Smooth muscle cell (in vitro differentiated cells): ENCODE data around the gene MAJIN. TPM values are rescaled to one million over a fixed set of nuclear protein-coding genes. Genes with fewer than 3 reads are reported as not detected.

Experiments used
- DNase-seq: peaks from one replicate; lab custom pipeline; 2025; ENCODE audit not compliant: unreplicated experiment; lab: John Stamatoyannopoulos, UW
- H2AFZ ChIP-seq: fragments of 200-600 bp; sonication (generic); 2 replicates; pipeline ENCODE4 v1.6.0; 2016; ENCODE audit warnings: antibody characterized with exemption, low read depth, mild to moderate bottlenecking
- H3F3A ChIP-seq: fragments of 200-600 bp; sonication (generic); 2 replicates; pipeline ENCODE4 v1.6.0; 2017; ENCODE audit warnings: antibody characterized with exemption, low read depth
- H3K27ac ChIP-seq: fragments of 200-600 bp; sonication (generic); 2 replicates; pipeline ENCODE4 v1.5.1; 2016; ENCODE audit warnings: low read depth, mild to moderate bottlenecking
- H3K27me3 ChIP-seq: fragments of 200-600 bp; sonication (generic); 2 replicates; pipeline ENCODE4 v1.6.1; 2016; ENCODE audit warnings: low read depth, mild to moderate bottlenecking
- H3K36me3 ChIP-seq: fragments of 200-600 bp; sonication (generic); 2 replicates; pipeline ENCODE4 v1.5.1; 2016; ENCODE audit warnings: low read depth
- H3K4me1 ChIP-seq: fragments of 200-600 bp; sonication (generic); 2 replicates; pipeline ENCODE4 v1.5.1; 2016; ENCODE audit warnings: low read depth
- H3K4me2 ChIP-seq: fragments of 200-600 bp; sonication (generic); 2 replicates; pipeline ENCODE4 v1.6.0; 2016; ENCODE audit warnings: mild to moderate bottlenecking
- H3K4me3 ChIP-seq: fragments of 200-600 bp; sonication (generic); 2 replicates; pipeline ENCODE4 v1.5.1; 2016; ENCODE audit warnings: mild to moderate bottlenecking
- H3K79me2 ChIP-seq: fragments of 200-600 bp; sonication (generic); 2 replicates; pipeline ENCODE4 v1.6.0; 2016; ENCODE audit warnings: low read depth, mild to moderate bottlenecking
- H3K9ac ChIP-seq: fragments of 200-600 bp; sonication (generic); 2 replicates; pipeline ENCODE4 v1.6.0; 2016; ENCODE audit warnings: low read depth
- H3K9me3 ChIP-seq: fragments of 200-600 bp; sonication (generic); replicated peaks from 2 replicates; pipeline ENCODE4 v1.5.1; 2016; ENCODE audit warnings: low read depth
- H4K20me1 ChIP-seq: fragments of 200-600 bp; sonication (generic); 2 replicates; pipeline ENCODE4 v1.6.0; 2016; ENCODE audit warnings: low read depth
- WGBS: methylation state at CpG from one replicate; pipeline ENCODE4 v1.1.7; 2016; ENCODE audit warnings: low lambda C conversion rate; 5-methylcytosine and 5-hydroxymethylcytosine counted together
- polyA plus RNA-seq: library from polyadenylated mRNA; unstranded; fragments of >200 nt; fragmentation: Nextera tagmentation; extraction: Ambion mirVana; gene quantifications from 2 replicates; pipeline ENCODE4 v1.2.1, GENCODE V29; 2016
- total RNA-seq: library from RNA; depleted of rRNA; stranded (reverse); fragments of >200 nt; gene quantifications from 2 replicates; pipeline ENCODE4 v1.2.3, GENCODE V29; 2014
- TF ChIP-seq, protein P1 (sequence below): fragments of 200-600 bp; sonication (generic); IDR thresholded peaks from 2 replicates; pipeline ENCODE4 v1.5.1; 2017; ENCODE audit warnings: borderline replicate concordance, mild to moderate bottlenecking, antibody characterized with exemption; ENCODE audit not compliant: insufficient read depth, poor library complexity, severe bottlenecking

Gene MAJIN
- total and polyA plus RNA-seq, 2 experiments from 2014 or later: not detected

GRCh38 chr11:64926689-64927088 is 45.2 kb downstream of the MAJIN start:
- TF ChIP-seq, protein P1, sequence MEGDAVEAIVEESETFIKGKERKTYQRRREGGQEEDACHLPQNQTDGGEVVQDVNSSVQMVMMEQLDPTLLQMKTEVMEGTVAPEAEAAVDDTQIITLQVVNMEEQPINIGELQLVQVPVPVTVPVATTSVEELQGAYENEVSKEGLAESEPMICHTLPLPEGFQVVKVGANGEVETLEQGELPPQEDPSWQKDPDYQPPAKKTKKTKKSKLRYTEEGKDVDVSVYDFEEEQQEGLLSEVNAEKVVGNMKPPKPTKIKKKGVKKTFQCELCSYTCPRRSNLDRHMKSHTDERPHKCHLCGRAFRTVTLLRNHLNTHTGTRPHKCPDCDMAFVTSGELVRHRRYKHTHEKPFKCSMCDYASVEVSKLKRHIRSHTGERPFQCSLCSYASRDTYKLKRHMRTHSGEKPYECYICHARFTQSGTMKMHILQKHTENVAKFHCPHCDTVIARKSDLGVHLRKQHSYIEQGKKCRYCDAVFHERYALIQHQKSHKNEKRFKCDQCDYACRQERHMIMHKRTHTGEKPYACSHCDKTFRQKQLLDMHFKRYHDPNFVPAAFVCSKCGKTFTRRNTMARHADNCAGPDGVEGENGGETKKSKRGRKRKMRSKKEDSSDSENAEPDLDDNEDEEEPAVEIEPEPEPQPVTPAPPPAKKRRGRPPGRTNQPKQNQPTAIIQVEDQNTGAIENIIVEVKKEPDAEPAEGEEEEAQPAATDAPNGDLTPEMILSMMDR: no peak
- Histone ChIP-seq H4K20me1 (no peaks in the 10 kb centered on the region), H3K36me3 (no peaks in the 10 kb centered on the region), H3K4me2 (no peak overlapping the region), H3K9me3 (no peaks in the 10 kb centered on the region), H2AFZ (no peak overlapping the region), H3K4me1 (peaks cover 7% of the 10 kb centered on the region), H3F3A (no peaks in the 10 kb centered on the region), H3K9ac (no peak overlapping the region), H3K79me2 (peaks cover 3% of the 10 kb centered on the region), H3K27ac (no peak overlapping the region), H3K27me3 (no peaks in the 10 kb centered on the region), H3K4me3 (no peak overlapping the region)
- WGBS: 94% methylated on average over 22 of the region's 22 CpGs
- DNase-seq: no peak

GRCh38 chr11:64925536-64926436 is 46.1 kb downstream of the MAJIN start:
- no peaks in the 10 kb centered on the region for H3K9me3 ChIP-seq
- peaks cover 7% of the 10 kb centered on the region for H3K4me1 ChIP-seq
- H3K27me3 ChIP-seq: no peaks in the 10 kb centered on the region
- peak overlapping the region; percentile 98 for H3K4me2 ChIP-seq
- WGBS: 89% methylated on average over 9 of the region's 24 CpGs
- H3K4me3 ChIP-seq: peak overlapping the region; percentile 82
- no peak for DNase-seq
- H2AFZ ChIP-seq: no peak overlapping the region
- no peaks in the 10 kb centered on the region for H3K36me3 ChIP-seq
- no peaks in the 10 kb centered on the region for H4K20me1 ChIP-seq
- peak overlapping the region; percentile 86 for H3K9ac ChIP-seq
- no peaks in the 10 kb centered on the region for H3F3A ChIP-seq
- TF ChIP-seq, protein P1: no peak
- H3K79me2 ChIP-seq: peaks cover 3% of the 10 kb centered on the region
- H3K27ac ChIP-seq: no peak overlapping the region

- H3F3A ChIP-seq: no peaks in the 10 kb centered on the region
- peak overlapping the region; percentile 82 for H3K4me3 ChIP-seq
- DNase-seq: no peak
- H3K36me3 ChIP-seq: no peaks in the 10 kb centered on the region
- H3K9ac ChIP-seq: peak overlapping the region; percentile 86
- H3K4me2 ChIP-seq: peak overlapping the region; percentile 98
- H4K20me1 ChIP-seq: no peaks in the 10 kb centered on the region
- TF ChIP-seq, protein P1: no peak
- H3K79me2 ChIP-seq: peaks cover 3% of the 10 kb centered on the region
- 1% methylated on average over 14 of the region's 24 CpGs for WGBS
- H2AFZ ChIP-seq: peak overlapping the region; percentile 95
- H3K9me3 ChIP-seq: no peaks in the 10 kb centered on the region
- H3K4me1 ChIP-seq: peaks cover 7% of the 10 kb centered on the region
- no peaks in the 10 kb centered on the region for H3K27me3 ChIP-seq
- no peak overlapping the region for H3K27ac ChIP-seq
These were observed 47.0 kb downstream of the MAJIN start for GRCh38 chr11:64924910-64925284.
